ENCODE data around the gene MYH11. TPM values are rescaled to one million over a fixed set of nuclear protein-coding genes. Genes with fewer than 3 reads are reported as not detected.
"Not testable (repeated sequence)": the region's sequence is repeated elsewhere in the genome, so short reads cannot be mapped to it uniquely, and the experiment has no call there.

Gene MYH11
- total RNA-seq, 1 experiment from 2014 or later, result 0.05 TPM

- Mint-ChIP-seq H3K4me3 (ENCODE audit: low read depth, unreplicated experiment) (no peak overlapping the region), H3K27me3 (ENCODE audit: unreplicated experiment) (peaks cover 36% of the 10 kb centered on the region), H3K27ac (ENCODE audit: unreplicated experiment) (no peak overlapping the region), H3K9me3 (ENCODE audit: low read depth, unreplicated experiment) (peaks cover 11% of the 10 kb centered on the region), H3K36me3 (ENCODE audit: insufficient read depth, unreplicated experiment) (no peaks in the 10 kb centered on the region), H3K4me1 (ENCODE audit: low read depth, unreplicated experiment) (no peaks in the 10 kb centered on the region)
- DNase-seq, result no peak
- TF ChIP-seq CTCF (IDR thresholded peaks at IDR 0.05; ENCODE audit: unreplicated experiment), result no peak
- intact Hi-C loops (cut with micrococcal nuclease; ENCODE audit: unreplicated experiment), result no loop called here
- CTCF ChIA-PET, result no interaction called here
- BruUV-seq (replicated peaks), result no TSS peak
Observed at GRCh38 chr16:15816228-15816627, 40.6 kb downstream of the MYH11 start.

- BruUV-seq (replicated peaks); H3K27ac Mint-ChIP-seq (ENCODE audit: unreplicated experiment); DNase-seq; intact Hi-C loops (cut with micrococcal nuclease; ENCODE audit: unreplicated experiment); H3K36me3 Mint-ChIP-seq (ENCODE audit: insufficient read depth, unreplicated experiment); H3K4me1 Mint-ChIP-seq (ENCODE audit: low read depth, unreplicated experiment); H3K4me3 Mint-ChIP-seq (ENCODE audit: low read depth, unreplicated experiment): not testable (repeated sequence)
- H3K27me3 Mint-ChIP-seq (ENCODE audit: unreplicated experiment), result peaks cover 73% of the 10 kb centered on the region
- CTCF ChIA-PET, result interaction anchor here (0.6 to 1.4 kb wide), 2 partner anchors 9 to 13 kb away, joined by 5 read pairs; no protein-coding TSS in a partner anchor
- peaks cover 11% of the 10 kb centered on the region for H3K9me3 Mint-ChIP-seq (ENCODE audit: low read depth, unreplicated experiment)
Observed at GRCh38 chr16:15812401-15812750, 44.5 kb downstream of the MYH11 start.

GRCh38 chr16:15811481-15812400 is 45.1 kb downstream of the MYH11 start:
- Mint-ChIP-seq H3K36me3 (ENCODE audit: insufficient read depth, unreplicated experiment) (no peaks in the 10 kb centered on the region), H3K27me3 (ENCODE audit: unreplicated experiment) (peaks cover 78% of the 10 kb centered on the region), H3K9me3 (ENCODE audit: low read depth, unreplicated experiment) (peaks cover 11% of the 10 kb centered on the region), H3K4me1 (ENCODE audit: low read depth, unreplicated experiment) (no peaks in the 10 kb centered on the region), H3K27ac (ENCODE audit: unreplicated experiment) (no peak overlapping the region), H3K4me3 (ENCODE audit: low read depth, unreplicated experiment) (no peak overlapping the region)
- no peak for TF ChIP-seq CTCF (IDR thresholded peaks at IDR 0.05; ENCODE audit: unreplicated experiment)
- peak; percentile 9 for DNase-seq
- no TSS peak for BruUV-seq (replicated peaks)
- intact Hi-C loops (cut with micrococcal nuclease; ENCODE audit: unreplicated experiment), result no loop called here
- CTCF ChIA-PET, result interaction anchor here (0.6 to 1.4 kb wide), 3 partner anchors 10 to 324 kb away, joined by 4 to 5 read pairs (median 5); no protein-coding TSS in a partner anchor

- BruUV-seq (replicated peaks), result no TSS peak
- Mint-ChIP-seq H3K9me3 (ENCODE audit: low read depth, unreplicated experiment) (peaks cover 8% of the 10 kb centered on the region), H3K27me3 (ENCODE audit: unreplicated experiment) (peaks cover 73% of the 10 kb centered on the region), H3K27ac (ENCODE audit: unreplicated experiment) (no peak overlapping the region), H3K4me1 (ENCODE audit: low read depth, unreplicated experiment) (no peaks in the 10 kb centered on the region), H3K36me3 (ENCODE audit: insufficient read depth, unreplicated experiment) (no peaks in the 10 kb centered on the region), H3K4me3 (ENCODE audit: low read depth, unreplicated experiment) (no peak overlapping the region)
- no peak for TF ChIP-seq CTCF (IDR thresholded peaks at IDR 0.05; ENCODE audit: unreplicated experiment)
- DNase-seq, result no peak
- CTCF ChIA-PET, result interaction anchor here (0.6 kb wide), 1 partner anchor 30 kb away, joined by 3 read pairs; no protein-coding TSS in a partner anchor
- intact Hi-C loops (cut with micrococcal nuclease; ENCODE audit: unreplicated experiment), result no loop called here
Observed at GRCh38 chr16:15810949-15811348, 45.9 kb downstream of the MYH11 start.

GRCh38 chr16:15810411-15810810 is 46.4 kb downstream of the MYH11 start:
- peaks cover 67% of the 10 kb centered on the region for H3K27me3 Mint-ChIP-seq (ENCODE audit: unreplicated experiment)
- TF ChIP-seq CTCF (IDR thresholded peaks at IDR 0.05; ENCODE audit: unreplicated experiment), result no peak
- CTCF ChIA-PET, result interaction anchor here (0.6 kb wide), 1 partner anchor 30 kb away, joined by 3 read pairs; no protein-coding TSS in a partner anchor
- no TSS peak for BruUV-seq (replicated peaks)
- H3K9me3 Mint-ChIP-seq (ENCODE audit: low read depth, unreplicated experiment), result peaks cover 5% of the 10 kb centered on the region
- intact Hi-C loops (cut with micrococcal nuclease; ENCODE audit: unreplicated experiment), result no loop called here
- no peak overlapping the region for H3K4me3 Mint-ChIP-seq (ENCODE audit: low read depth, unreplicated experiment)
- H3K4me1 Mint-ChIP-seq (ENCODE audit: low read depth, unreplicated experiment), result no peaks in the 10 kb centered on the region
- H3K27ac Mint-ChIP-seq (ENCODE audit: unreplicated experiment), result no peak overlapping the region
- no peak for DNase-seq
- H3K36me3 Mint-ChIP-seq (ENCODE audit: insufficient read depth, unreplicated experiment), result no peaks in the 10 kb centered on the region

- H3K9me3 Mint-ChIP-seq (ENCODE audit: low read depth, unreplicated experiment); H3K4me1 Mint-ChIP-seq (ENCODE audit: low read depth, unreplicated experiment); H3K36me3 Mint-ChIP-seq (ENCODE audit: insufficient read depth, unreplicated experiment); H3K4me3 Mint-ChIP-seq (ENCODE audit: low read depth, unreplicated experiment); intact Hi-C loops (cut with micrococcal nuclease; ENCODE audit: unreplicated experiment); DNase-seq; H3K27ac Mint-ChIP-seq (ENCODE audit: unreplicated experiment); BruUV-seq (replicated peaks): not testable (repeated sequence)
- CTCF ChIA-PET, result interaction anchor here (1.2 kb wide), 1 partner anchor 12 kb away, joined by 3 read pairs; no protein-coding TSS in a partner anchor
- peaks cover 65% of the 10 kb centered on the region for H3K27me3 Mint-ChIP-seq (ENCODE audit: unreplicated experiment)
Observed at GRCh38 chr16:15809297-15809696, 47.5 kb downstream of the MYH11 start.

Data from Calu3 (cell line).